ENCODE results near the gene HMCN1.

HMCN1 gene

GRCh38 chr1:185733818-185734735, at the start of gene HMCN1:
HMCN1 (plus strand) TSS chr1:185734391; CDS start chr1:185734780, 389 bp downstream.
- DNase-seq: peak; percentile 22 to 23

GRCh38 chr1:185686821-185687778, 47.1 kb upstream of the HMCN1 start:
- DNase-seq: no peak

- no peak for DNase-seq
Observed at GRCh38 chr1:185690527-185690926, 43.7 kb upstream of the HMCN1 start.

- DNase-seq: peak in 1 of 2 experiments; percentile 7
Observed at GRCh38 chr1:185693654-185694053, 40.5 kb upstream of the HMCN1 start.

GRCh38 chr1:185694081-185694480, 40.1 kb upstream of the HMCN1 start:
- DNase-seq: peak; percentile 8 to 29

- no peak for DNase-seq
Observed at GRCh38 chr1:185695299-185695698, 38.9 kb upstream of the HMCN1 start.

- no peak for DNase-seq
Observed at GRCh38 chr1:185696422-185697150, 37.6 kb upstream of the HMCN1 start.

GRCh38 chr1:185699874-185700273, 34.3 kb upstream of the HMCN1 start:
- DNase-seq: no peak

GRCh38 chr1:185701650-185702049, 32.5 kb upstream of the HMCN1 start:
- no peak for DNase-seq

GRCh38 chr1:185704181-185704580, 30.0 kb upstream of the HMCN1 start:
- no peak for DNase-seq

- DNase-seq: no peak
Observed at GRCh38 chr1:185716095-185716494, 18.1 kb upstream of the HMCN1 start.

- no peak for DNase-seq
Observed at GRCh38 chr1:185719021-185719420, 15.2 kb upstream of the HMCN1 start.

GRCh38 chr1:185720633-185721272, 13.4 kb upstream of the HMCN1 start:
- DNase-seq: no peak

- no peak for DNase-seq
Observed at GRCh38 chr1:185721553-185721952, 12.6 kb upstream of the HMCN1 start.

GRCh38 chr1:185722098-185722497, 12.1 kb upstream of the HMCN1 start:
- DNase-seq: no peak

- no peak for DNase-seq
Observed at GRCh38 chr1:185727726-185728125, 6.5 kb upstream of the HMCN1 start.

GRCh38 chr1:185731446-185731845, 2.7 kb upstream of the HMCN1 start:
- no peak for DNase-seq

GRCh38 chr1:185732951-185733350, 1.2 kb upstream of the HMCN1 start:
- DNase-seq: no peak

- DNase-seq: no peak
Observed at GRCh38 chr1:185734929-185735700, 924 bp downstream of the HMCN1 start.

- DNase-seq: no peak
Observed at GRCh38 chr1:185735701-185736064, 1.5 kb downstream of the HMCN1 start.

GRCh38 chr1:185739967-185740366, 5.8 kb downstream of the HMCN1 start:
- DNase-seq: no peak

GRCh38 chr1:185741551-185741950, 7.4 kb downstream of the HMCN1 start:
- DNase-seq: no peak

All from activated CD4-positive, alpha-beta T cell treated with anti-CD3 and anti-CD28 coated beads, Interleukin-2, amount 50 U/mL, for 48 hours (primary cell).